WERI-Rb-1 (cell line): Measurements from ENCODE around the gene MBLAC1.

Experiments used
- DNase-seq: peaks from one replicate; pipeline ENCODE4 v3.0.0-alpha.2; 2020
- H3K27ac ChIP-seq: fragments of 250-450 bp; sonication (Bioruptor Pico); 2 replicates; pipeline ENCODE4 v1.5.1; 2020; ENCODE audit warnings: mild to moderate bottlenecking, moderate library complexity
- H3K27me3 ChIP-seq: fragments of 250-450 bp; sonication (Bioruptor Pico); 2 replicates; pipeline ENCODE4 v1.5.1; 2021; ENCODE audit warnings: mild to moderate bottlenecking, low read depth, moderate library complexity; ENCODE audit not compliant: insufficient read depth, severe bottlenecking
- H3K36me3 ChIP-seq: fragments of 250-450 bp; sonication (Bioruptor Pico); 2 replicates; pipeline ENCODE4 v1.5.1; 2020; ENCODE audit warnings: mild to moderate bottlenecking, moderate library complexity
- H3K4me3 ChIP-seq: 2 replicates; pipeline ENCODE4 v1.5.1; 2011; ENCODE audit warnings: low read depth, mild to moderate bottlenecking, control low read depth, low read length
- H3K9me3 ChIP-seq: fragments of 250-450 bp; sonication (Bioruptor Pico); 2 replicates; pipeline ENCODE4 v1.5.1; 2021; ENCODE audit warnings: mild to moderate bottlenecking, moderate library complexity; ENCODE audit not compliant: severe bottlenecking
- CTCF ChIP-seq: IDR thresholded peaks from 2 replicates; pipeline ENCODE4 v1.5.1; 2011; ENCODE audit warnings: low read depth, mild to moderate bottlenecking, control low read depth, inconsistent platforms, low read length

Gene MBLAC1

DNA sequence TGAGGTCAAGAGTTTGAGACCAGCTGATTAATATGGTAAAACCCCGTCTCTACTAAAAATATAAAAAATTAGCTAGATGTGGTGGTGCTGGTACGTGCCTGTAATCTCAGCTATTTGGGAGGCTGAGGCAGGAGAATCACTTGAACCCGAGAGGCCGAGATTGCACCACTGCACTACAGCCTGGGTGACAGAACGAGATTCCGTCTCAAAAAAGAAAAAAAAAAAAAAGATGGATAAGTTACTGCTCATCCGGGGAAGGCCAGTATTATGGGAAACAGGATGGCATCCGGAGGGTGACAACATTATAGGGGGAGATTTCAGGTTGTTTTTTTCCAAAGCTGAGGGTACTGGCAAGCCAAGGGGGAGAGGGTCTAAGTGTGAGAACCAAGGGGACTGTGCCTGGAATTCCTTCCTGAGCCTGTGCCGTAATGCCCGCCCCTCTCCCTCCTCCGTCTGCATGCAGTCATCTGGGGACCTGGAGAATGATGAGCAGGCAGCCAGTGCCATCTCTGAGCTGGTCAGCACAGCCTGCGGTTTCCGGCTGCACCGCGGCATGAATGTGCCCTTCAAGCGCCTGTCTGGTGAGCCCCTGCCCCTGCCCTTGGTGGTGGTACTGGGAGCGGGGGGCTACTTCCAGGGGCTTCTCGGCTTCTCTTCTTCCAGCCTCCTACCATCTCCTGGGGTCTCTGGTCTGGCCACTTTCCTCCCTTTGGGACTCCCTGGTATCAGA, 26.3 kb downstream of the MBLAC1 start:
- no peaks in the 10 kb centered on the region for H3K27me3 ChIP-seq
- no peak for TF ChIP-seq CTCF
- H3K4me3 ChIP-seq, result no peak overlapping the region
- no peak overlapping the region for H3K27ac ChIP-seq
- H3K9me3 ChIP-seq, result no peaks in the 10 kb centered on the region
- no peak for DNase-seq
- peaks cover 48% of the 10 kb centered on the region for H3K36me3 ChIP-seq

- TF ChIP-seq CTCF, result no peak
- no peak for DNase-seq
- Histone ChIP-seq H3K9me3 (no peaks in the 10 kb centered on the region), H3K4me3 (no peak overlapping the region), H3K27ac (no peak overlapping the region), H3K27me3 (no peaks in the 10 kb centered on the region), H3K36me3 (peaks cover 48% of the 10 kb centered on the region)
Observed at GRCh38 chr7:100153708-100154535, 27.2 kb downstream of the MBLAC1 start.

DNA sequence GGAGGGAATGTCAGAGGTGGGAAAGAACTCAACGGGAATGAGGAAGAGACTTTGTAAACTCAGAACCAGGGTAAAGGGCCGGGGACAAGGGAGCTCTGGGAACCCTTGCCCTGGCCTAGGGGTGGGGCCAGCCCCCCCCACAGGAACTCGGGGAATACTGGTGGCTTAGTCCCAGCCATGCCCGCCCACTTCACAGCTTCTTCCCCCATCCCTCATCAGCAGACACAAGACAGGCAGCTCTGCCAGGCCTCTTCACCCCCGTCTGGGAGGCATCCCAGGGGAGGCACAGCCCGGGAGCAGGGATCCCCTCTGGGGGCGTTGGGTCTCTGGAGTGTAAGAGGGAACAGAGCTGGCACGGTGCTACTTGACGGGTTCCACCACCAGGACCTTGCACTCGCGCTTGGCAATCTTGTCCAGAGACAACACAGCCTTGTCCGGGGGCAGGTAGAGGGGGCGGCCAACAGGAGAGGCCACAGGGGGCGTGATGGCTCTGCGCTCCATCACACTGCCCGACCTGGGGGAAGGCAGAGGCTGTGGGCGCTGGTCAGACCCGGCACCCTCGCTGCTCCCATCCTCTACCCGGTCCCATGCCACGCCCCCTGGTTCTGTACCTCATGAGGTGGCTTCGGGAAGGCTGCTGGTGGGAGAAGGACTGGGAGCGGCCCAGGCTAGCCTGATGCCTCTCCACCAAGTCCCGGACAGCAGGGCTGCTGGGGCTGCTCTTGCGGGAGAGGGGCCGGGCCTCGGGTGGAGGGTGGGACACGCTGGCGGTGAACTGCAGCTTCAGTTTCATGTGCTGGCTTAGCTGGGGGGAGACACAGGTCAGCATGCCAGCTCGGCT, 28.1 kb downstream of the MBLAC1 start:
- H3K4me3 ChIP-seq, result no peak overlapping the region
- no peak for DNase-seq
- no peak overlapping the region for H3K27ac ChIP-seq
- TF ChIP-seq CTCF, result no peak
- peaks cover 48% of the 10 kb centered on the region for H3K36me3 ChIP-seq
- no peaks in the 10 kb centered on the region for H3K9me3 ChIP-seq
- no peaks in the 10 kb centered on the region for H3K27me3 ChIP-seq

GRCh38 chr7:100155553-100156317, 29.0 kb downstream of the MBLAC1 start:
- Histone ChIP-seq H3K27ac (no peak overlapping the region), H3K36me3 (peaks cover 43% of the 10 kb centered on the region)

More at GRCh38 chr7:100155553-100156317, 29.0 kb downstream of the MBLAC1 start:
- Histone ChIP-seq H3K9me3 (no peaks in the 10 kb centered on the region), H3K4me3 (no peak overlapping the region), H3K27me3 (no peaks in the 10 kb centered on the region)
- no peak for DNase-seq
- TF ChIP-seq CTCF, result no peak
